IPS-18a (cell line): ENCODE results near the gene TXNDC11.

ENCODE experiments used
- H3K27ac ChIP-seq: one replicate; pipeline ENCODE4 v1.5.1; 2013; ENCODE audit warnings: low read length
- H3K27me3 ChIP-seq: one replicate; pipeline ENCODE4 v1.6.1; 2013; ENCODE audit warnings: mild to moderate bottlenecking, low read length; ENCODE audit not compliant: control insufficient read depth, insufficient read depth
- H3K36me3 ChIP-seq: one replicate; pipeline ENCODE4 v1.6.1; 2013; ENCODE audit warnings: low read depth, low read length; ENCODE audit not compliant: control insufficient read depth
- H3K4me1 ChIP-seq: one replicate; pipeline ENCODE4 v1.6.1; 2013; ENCODE audit warnings: low read depth, low read length; ENCODE audit not compliant: control insufficient read depth
- H3K4me3 ChIP-seq: one replicate; pipeline ENCODE4 v1.5.1; 2013; ENCODE audit warnings: low read length
- H3K9ac ChIP-seq: one replicate; pipeline ENCODE4 v1.6.1; 2013; ENCODE audit warnings: mild to moderate bottlenecking, low read length, moderate library complexity
- H3K9me3 ChIP-seq: one replicate; pipeline ENCODE4 v1.6.1; 2013; ENCODE audit warnings: low read depth, low read length; ENCODE audit not compliant: control insufficient read depth

The TXNDC11 gene

GRCh38 chr16:11774065-11774626 is 31.5 kb upstream of the TXNDC11 start:
- Histone ChIP-seq H3K27me3 (no peaks in the 10 kb centered on the region), H3K4me3 (no peak overlapping the region), H3K36me3 (peaks cover 56% of the 10 kb centered on the region), H3K9me3 (no peaks in the 10 kb centered on the region), H3K27ac (no peak overlapping the region), H3K9ac (no peak overlapping the region), H3K4me1 (no peaks in the 10 kb centered on the region)

GRCh38 chr16:11768849-11769248 is 26.2 kb upstream of the TXNDC11 start:
- H3K9ac ChIP-seq, result no peak overlapping the region
- no peaks in the 10 kb centered on the region for H3K27me3 ChIP-seq
- no peaks in the 10 kb centered on the region for H3K9me3 ChIP-seq
- H3K27ac ChIP-seq, result no peak overlapping the region
- no peak overlapping the region for H3K4me3 ChIP-seq
- H3K36me3 ChIP-seq, result peaks cover 77% of the 10 kb centered on the region
- no peaks in the 10 kb centered on the region for H3K4me1 ChIP-seq

- Histone ChIP-seq H3K36me3 (peaks cover 78% of the 10 kb centered on the region), H3K4me1 (no peaks in the 10 kb centered on the region), H3K9ac (no peak overlapping the region), H3K27me3 (no peaks in the 10 kb centered on the region), H3K4me3 (no peak overlapping the region), H3K9me3 (no peaks in the 10 kb centered on the region), H3K27ac (no peak overlapping the region)
These were observed 19.8 kb upstream of the TXNDC11 start for GRCh38 chr16:11762431-11762830.

- H3K27ac ChIP-seq, result no peak overlapping the region
- H3K36me3 ChIP-seq, result peaks cover 76% of the 10 kb centered on the region
- no peaks in the 10 kb centered on the region for H3K27me3 ChIP-seq
- no peak overlapping the region for H3K4me3 ChIP-seq
- H3K9me3 ChIP-seq, result no peaks in the 10 kb centered on the region
- H3K9ac ChIP-seq, result no peak overlapping the region
- H3K4me1 ChIP-seq, result no peaks in the 10 kb centered on the region
These were observed 17.3 kb upstream of the TXNDC11 start for GRCh38 chr16:11759997-11760396.

- no peak overlapping the region for H3K27ac ChIP-seq
- no peak overlapping the region for H3K9ac ChIP-seq
- no peaks in the 10 kb centered on the region for H3K27me3 ChIP-seq
- H3K4me1 ChIP-seq, result no peaks in the 10 kb centered on the region
- no peak overlapping the region for H3K4me3 ChIP-seq
- peaks cover 70% of the 10 kb centered on the region for H3K36me3 ChIP-seq
- no peaks in the 10 kb centered on the region for H3K9me3 ChIP-seq
These were observed 16.6 kb upstream of the TXNDC11 start for GRCh38 chr16:11759163-11759834.

- no peak overlapping the region for H3K27ac ChIP-seq
- no peaks in the 10 kb centered on the region for H3K27me3 ChIP-seq
- no peaks in the 10 kb centered on the region for H3K9me3 ChIP-seq
- no peak overlapping the region for H3K9ac ChIP-seq
- no peaks in the 10 kb centered on the region for H3K4me1 ChIP-seq
- H3K36me3 ChIP-seq, result peaks cover 69% of the 10 kb centered on the region
- H3K4me3 ChIP-seq, result no peak overlapping the region
These were observed 15.3 kb upstream of the TXNDC11 start for GRCh38 chr16:11757671-11758545.

- Histone ChIP-seq H3K9me3 (no peaks in the 10 kb centered on the region), H3K9ac (no peak overlapping the region), H3K4me1 (no peaks in the 10 kb centered on the region), H3K36me3 (peaks cover 65% of the 10 kb centered on the region), H3K27me3 (no peaks in the 10 kb centered on the region), H3K27ac (no peak overlapping the region), H3K4me3 (no peak overlapping the region)
These were observed 13.6 kb upstream of the TXNDC11 start for GRCh38 chr16:11756248-11756647.

GRCh38 chr16:11755022-11755760 is 12.5 kb upstream of the TXNDC11 start:
- H3K36me3 ChIP-seq, result peaks cover 65% of the 10 kb centered on the region
- H3K9me3 ChIP-seq, result no peaks in the 10 kb centered on the region
- H3K27me3 ChIP-seq, result no peaks in the 10 kb centered on the region
- H3K27ac ChIP-seq, result no peak overlapping the region
- H3K9ac ChIP-seq, result no peak overlapping the region
- H3K4me1 ChIP-seq, result no peaks in the 10 kb centered on the region
- H3K4me3 ChIP-seq, result no peak overlapping the region

GRCh38 chr16:11752856-11753255 is 10.2 kb upstream of the TXNDC11 start:
- H3K36me3 ChIP-seq, result peaks cover 55% of the 10 kb centered on the region
- H3K4me1 ChIP-seq, result no peaks in the 10 kb centered on the region
- H3K4me3 ChIP-seq, result no peak overlapping the region
- H3K27ac ChIP-seq, result no peak overlapping the region
- H3K9me3 ChIP-seq, result no peaks in the 10 kb centered on the region
- no peaks in the 10 kb centered on the region for H3K27me3 ChIP-seq
- no peak overlapping the region for H3K9ac ChIP-seq

- peaks cover 33% of the 10 kb centered on the region for H3K36me3 ChIP-seq
These were observed 7.4 kb upstream of the TXNDC11 start for GRCh38 chr16:11750056-11750455.

More at GRCh38 chr16:11750056-11750455, 7.4 kb upstream of the TXNDC11 start:
- Histone ChIP-seq H3K27ac (no peak overlapping the region), H3K27me3 (no peaks in the 10 kb centered on the region), H3K9ac (no peak overlapping the region), H3K4me3 (no peak overlapping the region), H3K9me3 (no peaks in the 10 kb centered on the region), H3K4me1 (no peaks in the 10 kb centered on the region)
